Nephron (organoid): ENCODE measurements around the gene ZNRF2.

Experiments
- H3K27ac Mint-ChIP-seq, 3 experiments: 2 replicates each; pipeline ENCODE4 v1.8.0; 2020; ENCODE audit warnings: mixed read lengths in 3 of 3, mild to moderate bottlenecking in 2 of 3, moderate library complexity in 1 of 3
- H3K27me3 Mint-ChIP-seq: 2 replicates; pipeline ENCODE4 v1.8.0; 2021; ENCODE audit warnings: low read depth, mild to moderate bottlenecking, moderate library complexity, mixed read lengths
- H3K36me3 Mint-ChIP-seq: 2 replicates; pipeline ENCODE4 v1.8.0; 2020; ENCODE audit warnings: low read depth, mixed read lengths
- H3K4me1 Mint-ChIP-seq: 2 replicates; pipeline ENCODE4 v1.8.0; 2020; ENCODE audit warnings: mixed read lengths
- H3K4me3 Mint-ChIP-seq, 3 experiments: 2 replicates each; pipeline ENCODE4 v1.8.0; 2020; ENCODE audit warnings: mild to moderate bottlenecking in 3 of 3, mixed read lengths in 3 of 3, moderate library complexity in 2 of 3
- H3K9me3 Mint-ChIP-seq: 2 replicates; pipeline ENCODE4 v1.8.0; 2020; ENCODE audit warnings: mixed read lengths
- TF ChIP-seq, protein P1 (sequence below), 3 experiments: fragments of 200-600 bp; sonication (generic); IDR thresholded peaks; one replicate each; pipeline ENCODE4 v1.5.0; 2021; ENCODE audit warnings: antibody characterized with exemption in 3 of 3; ENCODE audit not compliant: unreplicated experiment in 3 of 3

Gene ZNRF2

DNA sequence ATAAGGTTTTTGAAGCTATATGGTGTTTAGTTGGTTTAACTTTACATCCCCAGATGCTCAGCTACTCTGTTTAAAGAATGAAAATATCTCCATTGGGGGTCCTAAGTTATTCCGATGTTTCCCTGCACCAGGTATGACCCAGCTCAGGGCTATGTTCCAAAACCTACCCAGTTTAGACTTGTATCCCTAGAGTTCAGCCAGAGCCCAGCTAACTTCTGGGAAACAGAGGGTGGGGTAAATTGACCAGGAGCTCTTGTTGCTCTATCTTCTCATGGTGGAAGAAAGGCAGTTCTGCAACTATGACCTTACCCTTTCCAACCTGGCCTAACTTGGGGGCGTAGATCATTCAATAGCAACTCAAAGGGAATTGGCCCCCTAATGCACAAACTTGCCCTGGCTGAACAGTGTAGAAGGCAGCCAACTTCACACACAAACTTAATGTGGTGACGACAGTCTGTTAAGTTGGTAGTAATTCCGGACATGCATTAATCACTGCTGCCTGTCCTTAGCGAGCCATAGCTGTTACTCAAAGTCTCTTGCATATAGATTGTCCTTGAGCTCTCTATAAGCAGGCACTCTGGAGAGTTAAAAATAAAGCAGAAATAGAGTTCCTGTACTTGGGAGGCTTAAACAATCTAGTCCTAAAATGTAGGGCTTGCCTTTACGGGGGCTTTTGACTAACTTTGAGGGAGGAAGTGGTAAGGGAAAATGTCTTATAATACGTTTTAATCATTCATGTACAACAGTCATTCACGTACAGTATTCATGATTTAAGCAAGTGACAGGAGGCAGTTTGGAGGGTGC is 5.3 kb upstream of the ZNRF2 start:
- Mint-ChIP-seq H3K36me3 (no peaks in the 10 kb centered on the region), H3K27me3 (no peaks in the 10 kb centered on the region), H3K4me1 (peaks cover 22% of the 10 kb centered on the region), H3K9me3 (no peaks in the 10 kb centered on the region), H3K4me3 (peak overlapping the region in 1 of 3 experiments; percentile 22), H3K27ac (peak overlapping the region in 2 of 3 experiments; percentile 27 to 43)
- TF ChIP-seq, protein P1, sequence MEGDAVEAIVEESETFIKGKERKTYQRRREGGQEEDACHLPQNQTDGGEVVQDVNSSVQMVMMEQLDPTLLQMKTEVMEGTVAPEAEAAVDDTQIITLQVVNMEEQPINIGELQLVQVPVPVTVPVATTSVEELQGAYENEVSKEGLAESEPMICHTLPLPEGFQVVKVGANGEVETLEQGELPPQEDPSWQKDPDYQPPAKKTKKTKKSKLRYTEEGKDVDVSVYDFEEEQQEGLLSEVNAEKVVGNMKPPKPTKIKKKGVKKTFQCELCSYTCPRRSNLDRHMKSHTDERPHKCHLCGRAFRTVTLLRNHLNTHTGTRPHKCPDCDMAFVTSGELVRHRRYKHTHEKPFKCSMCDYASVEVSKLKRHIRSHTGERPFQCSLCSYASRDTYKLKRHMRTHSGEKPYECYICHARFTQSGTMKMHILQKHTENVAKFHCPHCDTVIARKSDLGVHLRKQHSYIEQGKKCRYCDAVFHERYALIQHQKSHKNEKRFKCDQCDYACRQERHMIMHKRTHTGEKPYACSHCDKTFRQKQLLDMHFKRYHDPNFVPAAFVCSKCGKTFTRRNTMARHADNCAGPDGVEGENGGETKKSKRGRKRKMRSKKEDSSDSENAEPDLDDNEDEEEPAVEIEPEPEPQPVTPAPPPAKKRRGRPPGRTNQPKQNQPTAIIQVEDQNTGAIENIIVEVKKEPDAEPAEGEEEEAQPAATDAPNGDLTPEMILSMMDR (IDR thresholded peaks at IDR 0.05; ENCODE audit: unreplicated experiment in 3 of 3) = no peak

DNA sequence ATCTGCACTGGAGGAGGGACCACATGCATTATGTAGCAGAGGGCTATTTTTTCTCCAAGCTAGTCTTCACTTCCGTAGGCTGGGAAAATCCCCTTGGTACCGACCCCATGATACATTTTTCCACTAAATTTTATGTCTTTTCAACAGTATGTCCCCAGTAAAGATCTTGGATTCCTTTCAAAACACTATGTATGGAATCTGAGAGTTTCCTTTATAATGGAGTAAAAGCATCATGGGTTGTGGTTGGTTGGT is 4.8 kb upstream of the ZNRF2 start:
- Mint-ChIP-seq H3K36me3 (no peaks in the 10 kb centered on the region), H3K27ac (peak overlapping the region in 2 of 3 experiments; percentile 27 to 43), H3K27me3 (no peaks in the 10 kb centered on the region), H3K9me3 (no peaks in the 10 kb centered on the region), H3K4me3 (peak overlapping the region in 1 of 3 experiments; percentile 22), H3K4me1 (peaks cover 22% of the 10 kb centered on the region)
- TF ChIP-seq, protein P1 (IDR thresholded peaks at IDR 0.05; ENCODE audit: unreplicated experiment in 3 of 3) = no peak

DNA sequence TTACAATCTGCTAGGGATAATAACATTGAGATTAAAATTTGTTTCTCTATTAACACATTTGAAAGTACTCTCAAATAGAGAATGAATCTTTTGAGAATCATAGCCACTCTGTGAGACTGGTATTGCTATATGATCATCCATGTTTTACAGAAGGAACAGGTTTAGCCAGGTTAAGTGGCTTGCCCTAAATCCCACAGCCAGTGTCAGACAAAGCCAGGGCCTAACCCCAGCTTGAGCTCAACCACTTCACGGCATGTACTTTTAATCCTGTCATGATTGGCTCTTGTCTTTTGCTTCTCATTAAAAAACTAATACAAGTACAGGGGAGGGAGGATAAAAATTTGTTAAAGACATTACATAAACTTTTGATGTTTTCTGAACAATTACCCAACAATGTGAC is 3.8 kb upstream of the ZNRF2 start:
- Mint-ChIP-seq H3K9me3 (no peaks in the 10 kb centered on the region), H3K27me3 (no peaks in the 10 kb centered on the region)

DNA sequence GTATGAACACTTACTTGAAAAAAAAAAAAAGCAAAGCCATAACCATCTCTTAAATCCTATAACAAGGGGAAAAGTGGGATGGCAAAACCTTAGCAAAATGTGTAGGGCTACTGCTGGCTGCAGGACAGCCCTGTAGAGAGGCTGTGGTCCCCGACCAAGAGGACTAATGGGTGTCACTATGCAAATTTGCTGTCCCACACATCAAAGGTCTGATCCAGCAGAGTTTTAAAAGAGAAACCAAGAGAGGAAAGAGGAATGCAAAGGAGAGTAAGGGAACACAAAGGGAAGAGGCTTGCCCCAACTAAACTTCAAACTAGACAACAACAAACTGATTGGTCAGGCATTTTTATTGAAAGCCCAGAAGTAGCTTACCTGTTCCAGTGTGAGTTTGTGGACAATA is 3.1 kb upstream of the ZNRF2 start:
- H3K36me3 Mint-ChIP-seq = no peaks in the 10 kb centered on the region
- H3K9me3 Mint-ChIP-seq = no peaks in the 10 kb centered on the region
- peak overlapping the region in 1 of 3 experiments; percentile 45 for H3K4me3 Mint-ChIP-seq
- H3K27me3 Mint-ChIP-seq = no peaks in the 10 kb centered on the region
- H3K4me1 Mint-ChIP-seq = peaks cover 28% of the 10 kb centered on the region
- peak overlapping the region in 2 of 3 experiments; percentile 4 to 29 for H3K27ac Mint-ChIP-seq
- TF ChIP-seq, protein P1 (IDR thresholded peaks at IDR 0.05; ENCODE audit: unreplicated experiment in 3 of 3) = no peak

More for the DNA sequence above, 3.8 kb upstream of the ZNRF2 start:
- H3K27ac Mint-ChIP-seq = no peak overlapping the region
- H3K4me3 Mint-ChIP-seq = no peak overlapping the region
- peaks cover 22% of the 10 kb centered on the region for H3K4me1 Mint-ChIP-seq
- TF ChIP-seq, protein P1 (IDR thresholded peaks at IDR 0.05; ENCODE audit: unreplicated experiment in 3 of 3) = no peak
- H3K36me3 Mint-ChIP-seq = no peaks in the 10 kb centered on the region

DNA sequence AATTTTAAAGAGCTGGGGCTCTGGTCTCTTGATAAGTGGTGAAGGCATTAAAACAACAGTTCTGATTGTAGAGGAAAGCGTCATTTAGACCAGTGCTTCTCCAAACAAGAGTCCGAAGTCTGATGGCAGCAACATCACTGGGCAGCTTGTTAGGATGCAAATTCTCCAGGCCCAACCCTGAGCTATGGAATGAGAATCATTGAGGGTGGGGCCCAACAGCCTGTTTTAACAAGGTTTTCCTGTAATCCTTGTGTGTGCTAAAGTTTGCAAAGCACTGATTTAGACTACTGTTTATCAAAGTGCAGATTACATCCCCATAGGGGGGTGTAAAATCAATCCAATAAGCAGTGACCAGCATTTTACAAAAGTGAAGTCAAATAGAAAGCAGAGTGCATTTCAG is 2.6 kb upstream of the ZNRF2 start:
- Mint-ChIP-seq H3K27me3 (no peaks in the 10 kb centered on the region), H3K4me1 (peaks cover 33% of the 10 kb centered on the region), H3K27ac (no peak overlapping the region), H3K4me3 (no peak overlapping the region), H3K9me3 (no peaks in the 10 kb centered on the region), H3K36me3 (no peaks in the 10 kb centered on the region)
- TF ChIP-seq, protein P1 (IDR thresholded peaks at IDR 0.05; ENCODE audit: unreplicated experiment in 3 of 3) = no peak

DNA sequence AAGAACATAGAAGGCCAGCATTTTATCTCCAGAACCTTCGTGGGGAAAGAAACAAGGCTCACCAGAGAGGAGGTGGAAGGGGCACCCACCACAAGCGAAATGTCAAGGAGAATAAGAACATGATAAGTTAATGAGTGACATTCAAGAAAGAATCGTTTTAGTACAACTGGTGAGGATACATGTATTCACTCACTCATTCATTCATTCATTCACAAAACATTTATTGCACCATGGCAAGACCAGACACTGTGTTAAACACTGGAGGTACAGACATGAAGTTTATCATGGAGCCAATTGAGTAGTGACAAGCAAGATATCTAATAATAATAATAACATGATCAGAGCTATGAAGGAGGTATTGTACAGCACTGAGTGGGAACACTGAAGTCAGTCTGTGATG is 1.7 kb upstream of the ZNRF2 start:
- TF ChIP-seq, protein P1 (IDR thresholded peaks at IDR 0.05; ENCODE audit: unreplicated experiment in 3 of 3) = no peak
- H3K9me3 Mint-ChIP-seq = no peaks in the 10 kb centered on the region
- peak overlapping the region; percentile 78 to 89 (median 88) for H3K4me3 Mint-ChIP-seq
- no peaks in the 10 kb centered on the region for H3K36me3 Mint-ChIP-seq
- H3K27me3 Mint-ChIP-seq = no peaks in the 10 kb centered on the region
- peak overlapping the region in 1 of 3 experiments; percentile 67 for H3K27ac Mint-ChIP-seq
- peaks cover 37% of the 10 kb centered on the region for H3K4me1 Mint-ChIP-seq
